Activated CD4-positive, alpha-beta T cell treated with anti-CD3 and anti-CD28 coated beads for 48 hours (primary cell): ENCODE measurements around the gene MRPL17.
A peak's percentile ranks its signal among the peaks of the same experiment; 100 is the strongest.

Experiments
- DNase-seq: peaks from one replicate; pipeline ENCODE4 v3.0.0-alpha.2; 2020

The MRPL17 gene

DNA sequence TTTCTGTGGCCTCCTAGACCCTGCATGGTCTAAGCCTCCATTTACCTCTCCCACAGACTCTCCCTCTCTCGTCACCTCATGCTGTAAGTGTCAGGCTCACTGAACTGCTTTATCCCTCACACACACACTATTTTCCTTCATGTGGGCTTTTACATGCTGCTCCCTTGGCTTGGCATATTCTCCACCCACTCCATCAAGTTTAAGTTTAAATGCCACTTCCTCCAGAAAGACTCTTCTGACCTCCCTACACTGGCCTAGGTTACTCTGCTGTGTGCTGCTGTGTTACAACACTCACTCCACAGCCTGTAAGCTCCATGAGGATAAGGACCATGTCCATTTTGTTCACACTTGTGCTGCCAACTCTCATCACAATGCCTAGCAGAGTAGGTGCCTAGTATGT lies 30.0 kb downstream of the MRPL17 start:
- no peak for DNase-seq

DNA sequence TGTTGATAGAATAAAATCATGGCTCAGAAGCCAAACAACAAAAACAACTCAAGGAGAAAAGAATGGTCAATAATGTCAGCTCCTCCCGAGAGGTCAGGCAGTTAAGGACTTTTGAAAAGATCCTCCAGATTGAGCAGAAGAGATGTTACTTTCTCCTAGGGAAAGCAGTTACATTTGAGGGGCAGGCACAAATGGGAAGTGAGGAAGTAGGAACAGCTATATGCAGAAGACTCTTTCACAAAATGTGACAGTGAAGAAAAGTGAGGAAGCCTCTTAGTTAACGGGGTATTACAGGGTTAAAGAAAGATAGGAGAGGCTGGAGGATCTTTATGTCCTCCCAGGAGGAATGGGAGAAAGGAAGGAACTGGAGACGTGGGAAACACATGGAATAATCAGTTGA lies 31.0 kb downstream of the MRPL17 start:
- no peak for DNase-seq

DNA sequence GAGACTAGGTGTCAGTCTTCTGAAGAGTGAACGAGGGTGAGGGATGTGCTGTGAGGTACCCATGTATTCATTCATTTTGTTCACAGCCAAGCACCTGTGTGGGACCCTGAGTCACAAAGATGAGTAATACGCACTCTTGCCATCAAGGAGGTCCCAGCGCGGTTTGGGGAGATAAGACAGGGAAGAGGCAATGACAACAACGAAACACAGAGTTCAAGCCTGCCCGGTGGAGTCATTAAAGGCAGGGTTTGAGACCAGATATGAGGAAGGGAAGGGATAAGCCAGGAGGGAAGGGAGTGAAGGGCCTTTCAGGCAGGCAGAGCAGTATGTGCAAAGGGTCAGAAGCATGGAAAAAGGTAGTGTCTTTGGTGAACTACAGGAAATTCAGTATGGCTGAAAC lies 32.2 kb downstream of the MRPL17 start:
- DNase-seq = peak; percentile 57

DNA sequence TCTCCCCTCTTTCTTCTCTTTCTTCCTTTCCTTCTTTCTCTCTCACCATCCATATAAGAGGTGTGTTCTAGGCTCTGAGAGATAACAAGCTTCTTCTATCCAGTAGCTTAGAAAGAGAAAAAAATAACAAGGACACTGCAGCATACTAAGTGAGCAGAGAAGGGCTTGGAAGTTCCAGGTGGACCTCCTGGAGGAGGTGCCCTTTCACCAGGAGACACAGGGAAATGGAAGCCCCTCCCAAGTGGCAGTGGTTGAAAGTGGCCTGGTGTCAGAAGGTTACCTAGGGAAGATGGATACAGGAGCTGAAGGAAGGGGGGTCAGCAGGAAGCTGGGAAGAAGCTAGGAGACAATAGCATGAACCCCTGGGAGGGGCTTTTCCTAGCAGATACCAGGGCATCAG lies 33.0 kb downstream of the MRPL17 start:
- no peak for DNase-seq

DNA sequence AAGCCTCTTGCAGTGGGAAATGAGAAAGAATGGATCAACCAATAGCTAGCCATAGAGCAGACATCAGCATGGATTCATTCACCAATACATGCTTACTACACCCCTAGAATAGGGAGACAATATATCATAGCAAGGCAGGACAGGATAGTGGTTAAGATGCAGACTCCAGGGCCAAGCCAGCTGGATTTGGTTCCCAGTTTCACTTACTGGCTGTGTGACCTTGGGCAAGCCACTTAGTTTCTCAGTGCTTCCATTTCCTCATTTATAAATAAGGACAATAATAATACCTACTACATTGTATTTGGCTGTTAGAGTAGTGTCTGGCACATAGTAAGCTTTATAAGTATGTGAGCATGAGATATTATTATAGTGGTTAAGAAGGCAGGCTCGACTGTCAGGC lies 34.6 kb downstream of the MRPL17 start:
- DNase-seq = no peak

DNA sequence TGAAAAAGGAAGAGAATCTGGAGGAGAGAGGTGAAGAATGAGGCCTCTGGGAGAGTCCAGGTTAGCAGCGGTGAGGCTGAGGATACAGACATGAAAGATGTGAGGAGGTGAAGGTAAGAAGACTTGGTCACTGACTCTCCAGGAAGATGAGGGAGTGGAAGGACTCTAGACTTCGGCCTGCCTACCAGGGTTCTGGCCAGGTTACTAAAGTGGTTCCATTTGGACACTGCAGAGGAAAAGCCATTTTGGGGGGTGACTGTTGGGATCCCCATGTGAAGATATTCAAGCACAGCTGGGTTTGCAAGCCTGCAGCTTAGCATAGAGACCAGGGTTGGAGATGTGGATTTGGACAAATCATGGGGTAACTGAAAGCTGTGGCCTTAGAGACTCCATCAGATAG lies 35.3 kb downstream of the MRPL17 start:
- DNase-seq = no peak

DNA sequence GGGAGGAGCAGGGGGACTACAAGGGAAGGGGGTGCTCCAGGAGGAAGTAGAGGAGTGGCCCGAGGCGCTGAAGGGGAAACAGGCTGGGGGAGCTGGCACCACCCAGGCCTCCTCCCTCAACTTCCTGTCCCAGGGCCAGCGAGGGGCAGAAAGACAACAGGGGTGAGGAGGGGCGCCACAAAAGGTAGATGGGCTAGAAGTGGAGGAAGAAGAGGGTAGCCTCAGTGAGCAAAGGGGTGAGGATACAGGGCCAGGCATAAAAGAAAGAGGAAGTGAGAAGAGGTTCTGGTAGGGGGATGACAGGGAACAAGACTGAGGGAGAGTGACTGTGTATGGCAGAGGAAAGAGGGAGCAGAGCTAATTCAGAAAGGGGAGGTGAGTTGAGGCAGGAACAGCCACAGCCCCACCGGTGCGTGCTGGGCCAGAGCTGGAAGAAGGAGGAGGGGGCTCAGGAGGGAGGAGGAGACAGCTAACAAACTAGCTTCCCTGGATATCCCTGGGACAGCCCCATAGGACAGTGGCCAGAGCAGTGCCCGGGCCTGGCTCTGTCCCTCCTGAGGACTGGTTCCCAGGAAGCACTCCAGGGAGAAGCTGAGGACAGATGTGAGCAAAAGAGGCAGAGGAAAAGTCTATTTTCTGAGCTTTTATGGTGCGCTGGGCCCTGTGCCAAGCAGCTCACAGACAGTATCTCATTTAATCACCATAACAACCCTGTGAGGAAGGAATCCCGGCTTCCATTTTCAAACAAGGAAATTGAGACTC lies 36.0 kb downstream of the MRPL17 start:
- DNase-seq = peak; percentile 42

DNA sequence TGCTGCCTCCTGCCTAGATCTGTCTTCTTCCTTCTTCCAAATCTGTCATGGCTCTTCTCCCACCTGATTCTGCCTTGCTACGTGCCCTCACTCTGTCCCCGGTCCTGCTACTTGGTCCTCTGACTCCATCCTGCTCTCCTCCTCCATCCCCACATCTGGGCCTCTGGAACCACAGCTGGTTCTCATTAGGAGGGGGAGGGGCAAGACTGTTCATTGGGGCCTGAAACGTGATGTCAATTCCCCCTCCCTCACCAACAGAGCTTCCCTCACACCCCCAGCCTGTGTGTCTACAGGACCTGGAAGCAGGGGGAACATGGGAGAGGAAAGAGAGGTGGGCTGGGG lies 36.6 kb downstream of the MRPL17 start:
- DNase-seq = no peak

DNA sequence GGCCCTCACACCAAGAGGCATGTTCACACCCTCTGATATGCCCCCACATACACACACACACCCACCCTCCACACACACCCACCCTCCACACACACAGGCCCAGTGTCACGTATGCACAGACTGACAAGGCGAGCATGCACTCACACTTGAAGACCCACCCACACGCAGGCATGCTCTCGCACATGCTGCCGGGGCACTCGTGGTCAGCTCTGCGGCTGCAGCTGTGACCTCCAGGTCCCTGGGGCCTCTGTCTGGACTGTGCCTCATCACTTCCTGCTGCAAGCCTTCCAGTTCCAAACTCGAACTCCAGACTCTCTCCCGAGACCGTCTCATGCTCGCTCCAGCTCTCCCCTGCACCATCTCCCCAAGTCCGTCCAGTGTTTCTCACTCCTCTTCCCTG lies 37.1 kb downstream of the MRPL17 start:
- DNase-seq = no peak

DNA sequence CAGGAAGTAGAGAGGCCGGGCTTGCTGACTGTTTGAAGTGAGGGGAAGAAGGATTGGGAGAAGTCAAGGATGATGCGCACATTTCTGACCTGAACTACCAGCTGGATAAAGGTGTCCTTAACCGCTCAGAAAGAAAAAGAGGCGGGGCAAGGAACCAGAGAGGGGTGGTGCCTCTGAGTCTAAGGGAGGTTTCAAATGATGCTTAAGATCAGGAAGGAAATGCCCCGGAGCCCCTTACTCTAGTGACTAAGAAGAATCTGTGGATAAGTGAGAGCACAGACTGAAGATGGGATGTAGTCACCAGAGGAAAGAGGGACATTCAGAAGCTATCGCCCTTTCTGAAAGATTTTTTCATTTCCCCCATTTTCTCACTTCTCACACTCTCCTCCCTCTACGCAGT lies 40.2 kb downstream of the MRPL17 start:
- DNase-seq = no peak

DNA sequence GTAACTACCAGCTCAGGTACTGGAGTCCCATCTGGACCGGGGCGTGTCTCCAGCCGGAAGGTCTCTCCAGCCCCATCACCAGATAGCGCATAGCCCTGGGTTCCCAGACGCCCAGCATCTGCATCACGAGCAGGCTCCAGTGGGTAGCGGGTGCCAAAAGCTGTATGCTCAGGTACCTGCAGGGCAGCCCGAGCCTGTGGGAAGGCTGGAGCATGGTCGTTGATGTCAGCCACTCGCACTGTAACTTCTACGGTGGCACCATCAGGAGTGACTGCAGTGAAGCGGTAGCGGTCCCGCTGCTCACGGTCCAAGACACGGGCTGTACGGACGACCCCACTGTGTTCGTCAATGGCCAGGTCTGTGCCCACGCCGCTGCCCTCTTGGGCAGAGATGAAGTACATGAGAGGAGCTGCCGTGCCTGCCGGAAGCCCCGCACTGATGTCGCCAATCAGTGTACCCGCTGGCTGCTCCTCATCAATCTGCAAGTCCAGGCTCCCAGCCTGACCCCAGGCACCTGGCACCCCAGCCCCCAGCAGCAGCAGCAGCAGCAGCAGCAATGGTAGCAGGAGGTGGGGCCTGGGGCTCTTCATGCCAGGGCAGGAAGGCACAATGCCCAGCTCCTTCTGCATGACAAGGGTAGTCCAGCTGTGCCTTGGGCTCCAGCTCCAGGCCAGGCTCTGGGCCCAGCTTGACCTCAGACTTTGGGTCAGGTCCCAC lies 42.0 kb downstream of the MRPL17 start:
- no peak for DNase-seq

DNA sequence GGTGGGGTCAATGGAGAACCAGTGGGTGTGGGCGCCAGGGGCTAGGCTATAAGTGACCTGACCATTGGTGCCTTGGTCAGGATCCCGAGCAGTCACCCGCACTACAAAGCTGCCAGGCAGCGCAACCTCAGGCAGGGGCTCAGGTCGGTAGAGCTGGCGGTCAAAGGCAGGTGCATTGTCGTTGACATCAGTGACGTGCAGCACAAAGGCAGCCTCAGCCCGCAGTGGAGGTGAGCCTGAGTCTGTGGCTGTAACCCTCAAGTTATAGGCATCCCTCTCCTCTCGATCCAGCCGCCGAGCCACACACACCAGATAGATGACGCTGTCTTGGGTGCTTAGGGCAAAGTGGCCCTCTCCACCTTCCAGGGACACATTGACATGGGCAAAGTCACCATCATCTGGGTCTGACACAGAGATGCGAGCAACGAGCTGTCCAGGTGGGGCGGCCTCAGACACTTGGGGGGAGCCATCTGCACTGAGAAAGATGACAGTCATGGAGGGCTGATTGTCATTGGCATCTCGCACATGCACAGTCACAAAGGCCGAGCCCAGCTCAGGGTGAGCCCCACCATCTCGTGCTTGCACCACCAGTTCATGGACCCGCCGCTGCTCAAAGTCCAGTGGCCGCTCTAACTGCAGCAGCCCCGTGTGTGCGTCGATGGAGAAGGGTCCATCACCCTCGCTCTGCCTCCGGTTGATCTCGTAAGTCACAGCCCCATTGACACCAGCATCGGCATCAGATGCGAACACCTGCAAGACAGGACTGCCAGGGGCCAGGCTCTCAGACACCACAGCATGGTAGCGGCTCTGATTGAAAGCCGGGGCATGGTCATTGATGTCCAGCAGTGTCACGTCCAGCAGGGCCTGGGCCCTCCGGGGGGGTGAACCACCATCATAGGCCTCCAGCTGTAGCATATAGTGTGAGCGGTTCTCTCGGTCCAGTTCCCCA lies 42.8 kb downstream of the MRPL17 start:
- no peak for DNase-seq

DNA sequence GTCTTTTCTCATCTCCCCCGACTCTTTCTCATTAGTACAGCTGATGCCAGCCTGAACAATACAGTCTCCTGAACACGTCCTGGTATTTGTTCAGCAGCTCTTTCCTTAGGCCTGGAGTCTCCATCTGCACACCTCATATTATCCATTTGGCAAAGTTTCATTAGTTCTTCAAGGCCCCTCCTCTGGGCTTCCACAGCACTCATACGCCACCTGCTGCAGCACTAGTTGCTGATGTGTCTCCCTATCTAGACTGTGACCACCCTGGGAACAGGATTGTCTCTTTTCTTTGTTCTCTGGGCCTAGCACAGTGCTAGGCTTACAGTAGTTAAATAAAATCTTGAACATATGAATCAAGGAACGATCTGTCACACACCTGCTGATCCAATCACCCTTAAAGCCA lies 44.7 kb downstream of the MRPL17 start:
- DNase-seq = no peak

DNA sequence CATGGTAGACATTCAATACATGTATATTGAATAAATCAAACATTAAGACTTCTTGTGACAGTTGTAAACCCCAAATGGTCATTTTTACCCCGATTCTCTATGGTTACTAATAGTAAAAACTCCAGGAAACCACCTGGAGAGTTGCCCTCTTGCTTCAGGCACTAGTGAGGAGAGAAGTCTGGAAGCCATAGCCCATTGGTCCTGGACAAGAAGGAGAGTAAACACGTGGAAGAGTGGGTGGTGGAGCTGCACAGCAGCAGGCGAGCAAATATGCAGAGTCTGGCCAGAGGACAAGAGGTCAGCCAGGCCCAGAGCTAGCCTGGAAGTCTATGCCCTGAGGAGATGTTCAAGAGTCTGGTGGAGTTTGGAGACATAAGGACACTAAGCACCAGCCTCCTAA lies 45.3 kb downstream of the MRPL17 start:
- no peak for DNase-seq

DNA sequence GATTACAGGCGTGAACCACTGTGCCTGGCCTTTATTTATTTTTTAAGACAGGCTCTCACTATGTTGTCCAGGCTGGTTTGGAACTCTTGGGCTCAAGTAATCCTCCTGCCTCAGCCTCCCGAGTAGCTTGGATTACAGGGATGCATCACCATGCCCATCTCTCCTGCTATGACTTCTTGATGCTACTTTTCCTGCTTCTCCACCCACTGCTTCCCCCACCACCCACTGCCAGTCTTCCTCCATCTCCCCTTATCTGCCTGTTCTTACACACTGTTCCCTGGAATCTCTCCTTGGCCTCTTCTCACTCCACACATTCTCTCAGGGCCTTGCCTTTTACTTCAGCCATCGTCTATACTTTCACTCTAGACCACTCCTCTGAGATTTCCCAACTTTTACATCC lies 46.7 kb downstream of the MRPL17 start:
- DNase-seq = no peak

DNA sequence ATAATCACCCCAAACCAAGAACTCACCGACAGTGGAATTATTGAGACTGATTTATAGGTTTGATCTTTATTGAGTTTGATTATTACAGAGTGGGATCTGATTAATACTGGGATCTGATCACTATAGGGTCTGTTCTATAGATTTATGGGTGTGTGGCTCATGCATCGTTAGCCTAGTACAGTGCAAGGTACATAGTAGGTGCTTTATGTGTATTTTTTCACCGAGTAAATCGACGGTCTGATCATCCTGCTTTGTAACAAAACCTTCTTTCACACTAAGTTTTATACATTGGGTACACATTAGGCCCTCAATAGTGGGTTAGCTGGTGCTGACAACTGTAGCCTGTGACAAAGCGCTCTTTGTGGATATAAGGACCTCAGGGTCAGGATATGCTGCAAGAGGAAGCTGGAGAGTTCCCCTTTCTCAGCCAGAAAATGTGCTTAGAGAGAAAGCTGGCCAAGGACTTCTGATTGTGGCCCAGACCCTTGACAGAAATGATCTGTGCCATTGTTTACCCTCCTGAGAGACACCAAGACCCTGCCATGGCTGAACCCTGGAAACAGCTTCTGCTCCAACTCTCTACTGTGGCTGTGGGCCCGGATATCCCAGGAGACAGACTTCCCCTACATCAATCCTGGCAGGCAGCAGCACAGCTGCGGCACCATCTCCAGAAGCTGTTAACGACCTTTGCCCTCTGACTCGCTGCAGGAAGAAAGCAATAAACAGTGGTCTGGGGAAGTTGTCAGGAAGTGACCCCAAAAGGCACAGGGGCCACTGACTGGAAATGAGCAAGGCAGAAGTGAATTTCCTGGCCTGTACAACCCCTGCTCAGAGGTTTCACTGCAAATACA lies 47.8 kb downstream of the MRPL17 start:
- no peak for DNase-seq

DNA sequence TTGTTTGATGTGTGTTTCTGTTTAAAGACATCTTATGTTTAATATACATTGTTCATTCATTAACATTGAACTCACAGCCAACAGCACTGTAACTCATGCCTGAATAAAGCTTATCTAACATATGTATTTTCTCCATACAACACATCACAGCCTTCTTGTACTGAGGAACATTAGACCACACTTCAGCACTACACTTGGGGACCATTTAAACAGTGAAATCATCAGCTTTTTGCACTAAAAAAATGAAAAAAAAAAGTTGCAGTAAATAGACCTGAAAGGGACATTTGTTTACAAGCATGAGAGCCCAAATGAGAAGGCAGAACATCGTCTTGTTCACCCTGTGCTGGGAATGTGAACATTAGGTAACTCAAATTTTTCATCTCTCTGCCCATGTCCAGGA lies 48.6 kb downstream of the MRPL17 start:
- no peak for DNase-seq

DNA sequence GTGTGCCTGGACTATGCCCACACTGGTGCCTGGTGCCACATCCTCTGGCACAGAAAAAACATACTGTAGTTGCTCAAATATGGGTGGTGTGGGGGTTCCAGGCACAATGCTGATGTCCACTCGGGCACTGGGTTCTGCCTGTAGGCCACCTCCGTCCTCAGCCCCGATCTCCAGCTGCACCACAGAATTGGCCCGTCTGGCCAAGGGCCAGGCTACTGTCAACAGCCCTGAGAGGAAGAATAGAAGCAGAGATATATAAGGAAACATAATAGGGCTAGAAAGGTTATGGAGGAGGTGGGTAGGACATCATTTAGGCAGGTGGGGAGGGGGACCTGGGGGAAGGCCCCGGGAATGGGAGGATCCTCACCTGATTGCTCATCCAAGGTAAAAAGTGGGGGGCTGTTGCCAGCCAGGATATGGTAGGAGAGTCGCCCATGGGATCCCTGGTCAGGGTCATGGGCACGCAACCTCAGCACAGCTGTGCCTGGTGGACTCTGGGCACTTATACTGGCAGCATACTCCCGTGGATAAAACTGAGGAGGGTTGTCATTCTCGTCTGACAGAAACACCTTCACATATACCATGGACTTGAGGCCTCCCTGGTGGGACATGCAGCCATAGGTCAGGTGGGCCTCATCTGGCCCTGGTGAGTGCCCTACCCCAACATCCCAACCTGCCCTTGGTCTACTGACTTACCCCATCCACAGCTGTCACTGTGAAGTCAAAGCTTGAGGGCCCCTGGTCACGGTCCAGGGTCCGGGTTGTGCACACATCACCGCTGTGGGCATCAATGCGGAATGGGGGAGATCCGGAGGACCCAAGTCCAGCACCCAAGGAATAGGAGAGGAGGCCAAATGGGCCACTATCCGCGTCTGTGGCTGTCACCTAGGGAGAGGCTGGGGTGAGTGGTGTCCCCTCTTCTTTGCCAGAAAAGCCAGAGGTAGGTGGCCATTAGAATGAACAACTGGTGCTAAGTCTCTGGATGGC lies 49.4 kb downstream of the MRPL17 start:
- no peak for DNase-seq

DNA sequence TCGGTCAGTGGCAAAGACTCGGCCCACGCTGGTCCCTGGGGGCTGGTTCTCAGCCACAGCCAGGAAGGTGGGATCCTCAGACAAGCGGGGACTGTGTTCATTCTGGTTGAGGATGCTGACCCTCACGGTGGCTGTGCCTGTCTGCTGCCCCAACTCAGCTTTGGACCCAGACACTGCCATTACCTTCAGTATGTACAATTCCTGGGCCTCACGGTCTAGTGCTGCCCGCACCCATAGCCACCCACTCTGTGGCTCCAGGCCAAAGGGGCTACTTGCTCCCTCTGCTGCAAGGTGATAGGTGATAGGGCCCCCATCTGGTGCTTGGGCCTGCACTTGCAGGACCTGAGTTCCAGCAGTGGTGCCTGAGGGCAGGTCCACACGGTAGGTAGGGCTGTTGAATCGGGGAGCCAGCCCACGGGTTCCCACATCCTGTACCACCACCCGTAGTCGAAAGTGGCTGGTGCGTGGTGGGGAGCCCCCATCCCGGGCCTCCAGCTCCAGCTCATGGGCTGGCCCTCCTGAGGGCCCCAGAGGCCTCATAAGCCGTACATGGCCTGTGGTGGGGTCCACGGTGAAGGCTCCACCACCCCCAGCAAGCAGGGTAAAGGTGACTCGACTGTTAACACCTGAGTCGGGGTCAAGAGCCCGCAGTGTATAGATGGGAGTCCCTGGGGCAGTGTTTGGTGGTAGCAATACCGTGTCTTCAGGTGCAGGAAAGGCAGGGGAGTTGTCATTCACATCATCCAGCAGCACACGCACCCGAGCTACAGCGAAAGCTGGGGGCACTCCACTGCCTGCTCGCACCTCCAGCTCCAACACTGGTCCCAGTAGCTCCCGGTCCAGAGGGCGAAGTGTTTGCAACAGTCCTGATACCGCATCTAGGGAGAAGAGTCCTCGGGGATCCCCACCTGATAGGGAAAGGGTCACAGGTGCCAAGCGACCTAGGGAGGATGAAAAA lies 50.7 kb downstream of the MRPL17 start:
- no peak for DNase-seq

DNA sequence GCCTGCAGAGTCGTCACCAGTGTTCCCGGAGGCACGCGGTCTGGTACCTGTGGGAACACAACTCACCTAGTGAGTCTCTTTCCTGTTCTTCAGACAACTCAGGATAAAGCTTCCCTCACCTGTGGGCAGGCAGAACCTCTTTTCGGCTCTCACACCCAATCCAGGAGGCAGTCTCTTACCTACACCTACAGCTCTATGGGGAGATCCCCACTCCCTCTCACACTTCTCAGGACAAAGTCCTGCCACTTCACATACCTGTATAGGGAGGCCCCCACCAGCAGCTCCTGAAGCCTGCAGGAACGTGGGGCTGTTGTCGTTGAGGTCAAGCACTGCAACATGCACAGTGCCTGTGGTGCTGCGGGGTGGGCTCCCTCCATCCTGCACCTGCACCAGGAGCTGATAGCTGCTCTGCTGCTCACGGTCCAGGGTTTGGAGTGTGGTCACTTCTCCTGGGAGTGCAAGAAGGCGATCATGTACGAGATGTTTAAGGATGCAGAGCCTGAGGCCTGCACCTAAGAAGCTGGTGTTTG lies 51.7 kb downstream of the MRPL17 start:
- no peak for DNase-seq
